Endothelial cell of umbilical vein (primary cell): ENCODE data around the gene CILP. TPM values are rescaled to one million over a fixed set of nuclear protein-coding genes. Genes with fewer than 3 reads are reported as not detected.
"Not testable (repeated sequence)": the region's sequence is repeated elsewhere in the genome, so short reads cannot be mapped to it uniquely, and the experiment has no call there.

Experiments used
- BruUV-seq: library from RNA; stranded (reverse); fragments of 400-500 nt; replicated peaks from 2 replicates; lab custom pipeline; 2021; lab: Mats Ljungman, UMichigan
- CTCF ChIA-PET: fragments of 300-600, 350-600 bp; sonication (Branson Sonifier 250); formaldehyde crosslinking; loops from one replicate; lab custom pipeline; 2021; ENCODE audit warnings: antibody characterized with exemption, inconsistent platforms; lab: Charles Lee
- POLR2A ChIA-PET: fragments of 300-600, 350-600 bp; sonication (Branson Sonifier 250); formaldehyde crosslinking; loops from one replicate; lab custom pipeline; 2021; ENCODE audit warnings: antibody characterized with exemption, inconsistent platforms; lab: Charles Lee
- DNase-seq: peaks from one replicate; pipeline ENCODE4 v3.0.0-alpha.2; 2011; ENCODE audit warnings: low read depth, low spot score
- FAIRE-seq: peaks from 2 replicates; lab custom pipeline; 2011; peaks lifted over from hg19 to GRCh38; lab: Jason Lieb, UNC
- H2AFZ ChIP-seq: 2 replicates; pipeline ENCODE4 v1.6.0; 2012; ENCODE audit warnings: low read depth, low read length, control low read depth, inconsistent platforms
- H3K27ac ChIP-seq: 2 replicates; pipeline ENCODE4 v1.5.1; 2011; ENCODE audit warnings: low read depth, mild to moderate bottlenecking, control low read depth, low read length, moderate library complexity; ENCODE audit not compliant: insufficient read depth
- H3K27me3 ChIP-seq, 2 experiments: 2 replicates each; pipeline versions ENCODE4 v1.6.0 to v1.6.1; 2011; ENCODE audit warnings: low read length in 2 of 2, mixed read lengths in 1 of 2; ENCODE audit not compliant: control insufficient read depth in 2 of 2, insufficient read depth in 2 of 2
- H3K36me3 ChIP-seq, 2 experiments: 2 replicates in 1 of 2; 3 replicates in 1 of 2; pipeline ENCODE4 v1.5.1; 2011; ENCODE audit warnings: low read length in 2 of 2, mild to moderate bottlenecking in 1 of 2, moderate library complexity in 1 of 2; ENCODE audit not compliant: control insufficient read depth in 2 of 2, insufficient read depth in 2 of 2; ENCODE audit errors: extremely low read depth in 1 of 2
- H3K4me1 ChIP-seq: 3 replicates; pipeline ENCODE4 v1.5.1; 2011; ENCODE audit warnings: mild to moderate bottlenecking, low read length; ENCODE audit not compliant: control insufficient read depth, insufficient read depth; ENCODE audit errors: extremely low read depth
- H3K4me2 ChIP-seq: 2 replicates; pipeline ENCODE4 v1.6.1; 2011; ENCODE audit warnings: low read length, control low read depth, mixed read lengths; ENCODE audit not compliant: insufficient read depth
- H3K4me3 ChIP-seq, 3 experiments: fragments of 200-600 bp in 1 of 3; sonication (generic), shearing (Covaris generic) in 1 of 3; replicated peaks in 1 of 3; 2 replicates each; pipeline ENCODE4 v1.5.1; 2011 to 2016; ENCODE audit warnings: control low read depth in 3 of 3, low read length in 3 of 3, mild to moderate bottlenecking in 2 of 3, inconsistent platforms in 1 of 3, low read depth in 1 of 3, moderate library complexity in 1 of 3; ENCODE audit not compliant: insufficient read depth in 1 of 3
- H3K79me2 ChIP-seq: 2 replicates; pipeline ENCODE4 v1.6.0; 2012; ENCODE audit warnings: low read length, inconsistent platforms; ENCODE audit not compliant: control insufficient read depth, insufficient read depth
- H3K9ac ChIP-seq: replicated peaks from 2 replicates; pipeline ENCODE3; 2011; ENCODE audit warnings: low read length, control low read depth; ENCODE audit not compliant: insufficient read depth; ENCODE audit errors: extremely low read depth
- H3K9me1 ChIP-seq: replicated peaks from 3 replicates; pipeline ENCODE4 v1.6.0; 2011; ENCODE audit warnings: mild to moderate bottlenecking, low read length; ENCODE audit not compliant: control insufficient read depth, insufficient read depth; ENCODE audit errors: extremely low read depth
- H3K9me3 ChIP-seq: replicated peaks from 2 replicates; pipeline ENCODE4 v1.5.1; 2012; ENCODE audit warnings: low read length, inconsistent platforms; ENCODE audit not compliant: control insufficient read depth, insufficient read depth
- H4K20me1 ChIP-seq: replicated peaks from 2 replicates; pipeline ENCODE3; 2011; ENCODE audit warnings: mild to moderate bottlenecking, low read length; ENCODE audit not compliant: control insufficient read depth, insufficient read depth; ENCODE audit errors: extremely low read depth
- POLR2A ChIP-seq: IDR thresholded peaks from 2 replicates; pipeline ENCODE4 v1.6.1; 2012; ENCODE audit warnings: low read depth, mild to moderate bottlenecking, control low read depth, low read length
- POLR2AphosphoS5 ChIP-seq: IDR thresholded peaks from 2 replicates; pipeline ENCODE4 v1.6.1; 2012; ENCODE audit warnings: low read depth, mild to moderate bottlenecking, control low read depth, low read length, moderate library complexity; ENCODE audit not compliant: insufficient read depth
- dilution Hi-C: fragments of 300-500 bp; cut with MboI; formaldehyde crosslinking; loops from one replicate; pipeline ENCODE4 v1.15.0; 2019; ENCODE audit warnings: low sequenced_read_pairs; ENCODE audit not compliant: extremely low pct_ligation_motif_present
- intact Hi-C: fragments of 100-400 bp; cut with micrococcal nuclease; formaldehyde crosslinking; loops from one replicate; pipeline ENCODE4 v1.10.0; 2022
- polyA plus RNA-seq, 4 experiments: library from polyadenylated mRNA; depleted of rRNA in 3 of 4; stranded (reverse) in 3 of 4; unstranded in 1 of 4; fragments of >200 nt; gene quantifications; 2 replicates each; pipeline versions ENCODE4 v1.2.1 to v1.2.3, GENCODE V29; 2011 to 2012; ENCODE audit warnings: missing spikeins in 1 of 4
- total RNA-seq: library from RNA; stranded (reverse); gene quantifications from 2 replicates; pipeline ENCODE4 v1.2.3, GENCODE V29; 2021

The CILP gene
- total and polyA plus RNA-seq, 2 donors (not counting 3 experiments of a cell fraction or from before 2014, with no cell fraction given), result 0.01 TPM; not detected in 1

DNA sequence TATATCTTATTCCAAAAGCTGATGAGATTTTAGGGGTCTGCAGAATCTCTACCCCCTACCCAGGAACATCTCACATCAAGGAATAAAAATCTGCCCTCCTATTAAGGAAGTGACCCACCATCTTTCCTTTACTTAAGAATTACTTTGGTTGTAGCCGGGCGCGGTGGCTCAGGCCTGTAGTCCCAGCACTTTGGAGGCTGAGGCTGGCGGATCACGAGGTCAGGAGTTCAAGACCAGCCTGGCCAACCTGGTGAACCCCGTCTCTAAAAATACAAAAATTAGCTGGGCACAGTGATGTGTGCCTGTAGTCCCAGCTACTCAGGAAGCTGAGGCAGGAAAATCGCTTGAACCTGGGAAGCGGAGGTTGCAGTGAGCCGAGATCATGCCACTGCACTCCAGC is 22.8 kb downstream of the CILP start:
- BruUV-seq, H3K9me3 ChIP-seq, H3K4me3 ChIP-seq, H3K27me3 ChIP-seq, DNase-seq, H3K36me3 ChIP-seq, H3K27ac ChIP-seq, H3K4me1 ChIP-seq, H4K20me1 ChIP-seq, H3K4me2 ChIP-seq, H2AFZ ChIP-seq, dilution Hi-C loops, H3K9me1 ChIP-seq, H3K9ac ChIP-seq: not testable (repeated sequence)
- intact Hi-C loops, result loop anchor here (2.0 kb wide), 1 partner anchor 134 kb away; no protein-coding TSS in a partner anchor
- peaks cover 15% of the 10 kb centered on the region for H3K79me2 ChIP-seq
- POLR2A ChIA-PET, result interaction anchor here (2.5 kb wide), 1 partner anchor 117 kb away, joined by 10 read pairs; the partner anchor contains the start of gene RNU5B-1
- peak; percentile 15 for FAIRE-seq
- CTCF ChIA-PET, result interaction anchor here (0.9 to 5.1 kb wide), 4 partner anchors 29 to 196 kb away, joined by 3 to 57 read pairs (median 9); no protein-coding TSS in a partner anchor

DNA sequence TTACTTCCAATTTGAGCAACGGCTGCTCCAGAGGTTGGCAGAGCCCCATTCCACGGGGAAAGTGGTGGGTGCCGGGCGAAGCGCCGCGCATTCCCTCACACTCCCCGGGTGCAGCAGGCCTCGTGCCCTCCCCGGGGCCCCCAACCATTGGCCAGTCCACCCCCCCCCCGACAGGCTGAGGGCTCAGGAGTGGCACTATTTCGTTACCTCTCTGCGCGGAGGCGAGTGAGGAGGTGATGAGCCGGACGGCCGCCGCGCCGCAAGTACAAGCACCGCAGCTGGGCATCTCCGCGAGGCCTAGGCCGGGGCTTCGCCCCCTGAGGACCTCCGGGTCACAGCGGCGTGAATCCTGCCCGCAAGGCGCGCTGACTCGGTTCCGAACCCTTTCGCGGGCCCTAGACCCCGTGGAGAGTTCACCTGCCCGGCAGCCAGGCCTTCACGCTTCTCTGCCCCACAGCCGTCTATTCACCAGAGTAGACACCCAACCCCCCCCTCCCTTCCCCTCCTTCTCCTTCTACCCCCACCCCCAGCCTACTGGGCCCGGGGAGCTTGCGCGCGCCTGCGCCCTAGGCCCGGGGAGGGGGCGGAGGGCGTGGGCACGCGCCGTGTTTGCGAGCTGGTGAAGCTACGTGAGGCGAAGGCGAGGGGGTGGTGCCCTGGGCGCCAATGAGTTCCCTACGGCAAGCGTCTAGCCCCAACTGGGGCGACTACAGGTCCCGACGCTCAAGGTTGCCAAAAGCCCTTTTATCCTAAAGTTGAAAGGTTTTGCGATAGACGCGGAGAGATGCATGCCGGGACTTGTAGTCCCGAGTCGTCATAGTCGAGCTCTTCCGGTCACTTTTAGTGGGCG is 26.2 kb downstream of the CILP start, which contains the start of gene CLPX:
Gene CLPX (minus strand): TSS at position 475 of the 850 bp plus-strand sequence. CDS start 189 bp downstream, at position 286.
- H3K27me3 ChIP-seq, result no peaks in the 10 kb centered on the region
- peak; percentile 94 for DNase-seq
- no TSS peak for BruUV-seq
- dilution Hi-C loops (no loop called here), intact Hi-C loops (loop anchor here (1.0 to 2.0 kb wide), 2 partner anchors 52 to 120 kb away; partner anchors contain the start of genes PDCD7 and RNU5B-1)
- no peaks in the 10 kb centered on the region for H3K36me3 ChIP-seq
- no peaks in the 10 kb centered on the region for H3K9me1 ChIP-seq
- ChIA-PET CTCF (interaction anchor here (0.6 to 5.1 kb wide), 7 partner anchors 86 to 507 kb away, joined by 3 to 57 read pairs (median 4); partner anchors contain the start of gene RNU5B-1), POLR2A (interaction anchor here (0.5 to 1.7 kb wide), 11 partner anchors 26 to 171 kb away, joined by 3 to 19 read pairs (median 5); partner anchors contain the start of genes CILP, PARP16 and RNU5B-1)
- TF ChIP-seq POLR2A (peak; percentile 47), POLR2AphosphoS5 (no peak)
- peak within 1 kb of the TSS; percentile 94 to 96 (median 96) for H3K4me3 ChIP-seq
- FAIRE-seq, result peak; percentile 88
- no peaks in the 10 kb centered on the region for H3K9me3 ChIP-seq
- peaks cover 9% of the 10 kb centered on the region for H3K4me1 ChIP-seq
- peak within 1 kb of the TSS; percentile 98 for H3K4me2 ChIP-seq
- peak within 1 kb of the TSS; percentile 92 for H2AFZ ChIP-seq
- peak within 1 kb of the TSS; percentile 92 for H3K9ac ChIP-seq
- no peaks in the 10 kb centered on the region for H4K20me1 ChIP-seq
- peak within 1 kb of the TSS; percentile 73 for H3K27ac ChIP-seq
- H3K79me2 ChIP-seq, result peaks cover 44% of the 10 kb centered on the region
